GM18861 (cell line): ENCODE results near the gene PCCA.
"Not testable (repeated sequence)": the region's sequence is repeated elsewhere in the genome, so short reads cannot be mapped to it uniquely, and the experiment has no call there.

Source experiments
- ATAC-seq: cut with Tn5 transposase; IDR thresholded peaks from one replicate; pipeline ENCODE4 v1.9.1; 2021; ENCODE audit not compliant: unreplicated experiment

PCCA gene

DNA sequence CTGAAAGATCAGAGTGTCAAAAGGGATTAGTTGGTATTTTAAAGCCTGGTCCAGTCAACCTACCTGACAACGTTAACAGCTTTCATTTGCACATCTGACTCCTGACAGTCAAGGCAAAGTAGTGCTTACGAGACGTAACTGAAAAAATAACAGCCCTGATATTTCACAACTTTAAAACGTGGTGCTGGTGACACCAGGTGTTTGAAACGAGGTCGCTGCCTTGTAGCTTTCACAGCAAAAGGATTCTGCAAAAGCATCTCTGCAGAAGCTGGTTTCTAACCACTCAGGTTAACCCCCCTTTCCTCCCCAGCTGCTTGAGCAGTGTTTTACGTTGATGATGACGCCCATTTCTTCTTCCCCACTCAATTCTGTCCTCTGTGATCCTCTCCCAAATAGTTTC lies 476.4 kb downstream of the PCCA start:
- no peak for ATAC-seq

GRCh38 chr13:100566543-100566942 lies 477.6 kb downstream of the PCCA start:
- no peak for ATAC-seq

DNA sequence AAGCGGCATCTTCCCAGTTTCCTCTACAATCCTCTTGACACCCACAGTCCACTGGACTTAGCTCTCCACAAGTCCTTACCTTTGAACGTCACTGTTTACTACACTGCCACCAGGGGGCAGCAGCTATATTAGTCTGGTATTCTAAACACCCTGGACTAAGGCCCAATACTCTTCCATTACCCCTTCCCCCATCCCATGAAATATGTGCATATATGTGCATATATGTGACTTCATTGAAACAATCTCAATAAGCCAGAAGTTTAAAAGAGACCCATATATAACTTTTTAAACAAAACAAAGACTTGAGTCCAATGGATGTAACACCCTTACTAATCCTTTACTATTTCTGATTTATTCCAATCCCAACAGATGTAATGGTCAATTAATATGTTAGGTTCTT lies 484.2 kb downstream of the PCCA start:
- peak; percentile 94 for ATAC-seq

DNA sequence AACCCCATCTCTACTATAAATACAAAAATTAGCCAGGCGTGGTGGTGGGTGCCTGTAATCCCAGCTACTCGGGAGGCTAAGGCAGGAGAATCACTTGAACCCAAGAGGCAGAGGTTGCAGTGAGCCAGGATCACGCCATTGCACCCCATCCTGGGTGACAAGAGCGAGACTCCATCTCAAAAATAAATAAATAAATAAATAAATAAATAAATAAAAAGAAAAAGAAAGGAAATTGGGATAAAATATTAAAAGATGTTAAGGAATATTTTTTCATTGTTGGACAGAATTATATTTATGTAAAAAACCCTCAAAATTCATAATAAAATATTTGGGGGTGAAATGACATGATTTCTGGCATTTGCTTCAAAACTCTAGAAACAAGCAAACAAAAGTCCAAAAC lies 488.3 kb downstream of the PCCA start:
- not testable (repeated sequence) for ATAC-seq
